Smooth muscle cell of the brain vasculature (primary cell): ENCODE measurements around the gene MAOB.

ENCODE experiments used
- DNase-seq: peaks from one replicate; pipeline ENCODE4 v3.0.0-alpha.2; 2012; ENCODE audit warnings: low read depth, low spot score

MAOB gene

DNA sequence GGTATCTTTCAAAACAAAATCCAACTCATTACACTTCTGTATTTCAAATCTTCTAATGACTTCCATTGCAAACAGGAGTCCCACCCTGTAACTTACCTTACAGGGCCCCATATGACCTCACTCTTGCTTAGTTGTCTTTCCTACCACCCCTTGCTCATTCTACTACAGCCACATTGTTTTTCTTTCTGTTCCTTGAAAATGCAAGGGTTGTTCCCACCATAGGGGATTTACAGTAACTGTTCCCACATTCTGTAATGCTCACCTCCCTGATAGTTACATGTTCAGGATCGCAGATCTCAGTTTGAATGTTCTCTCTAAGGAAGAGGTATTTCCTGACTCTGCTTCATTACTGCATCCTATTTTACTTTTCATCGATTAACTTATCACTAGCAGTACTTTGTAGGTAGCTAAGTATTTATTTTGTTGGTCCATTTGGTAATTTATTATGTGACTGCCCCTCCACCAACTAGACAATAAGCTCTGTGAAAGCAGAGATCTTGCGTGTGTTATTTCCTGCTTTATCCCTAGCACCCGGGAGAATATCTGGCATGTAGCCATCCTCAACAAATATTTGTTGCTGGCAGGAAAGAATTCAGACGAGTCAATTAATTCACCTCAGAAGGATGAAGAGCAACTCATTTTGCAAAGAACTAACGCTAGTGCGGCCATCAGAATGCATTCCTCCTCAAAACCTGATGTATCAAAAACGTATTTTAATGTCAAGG is 21.4 kb downstream of the MAOB start:
- no peak for DNase-seq

- DNase-seq: no peak
These were observed 28.9 kb downstream of the MAOB start for GRCh38 chrX:43853225-43853828.

DNA sequence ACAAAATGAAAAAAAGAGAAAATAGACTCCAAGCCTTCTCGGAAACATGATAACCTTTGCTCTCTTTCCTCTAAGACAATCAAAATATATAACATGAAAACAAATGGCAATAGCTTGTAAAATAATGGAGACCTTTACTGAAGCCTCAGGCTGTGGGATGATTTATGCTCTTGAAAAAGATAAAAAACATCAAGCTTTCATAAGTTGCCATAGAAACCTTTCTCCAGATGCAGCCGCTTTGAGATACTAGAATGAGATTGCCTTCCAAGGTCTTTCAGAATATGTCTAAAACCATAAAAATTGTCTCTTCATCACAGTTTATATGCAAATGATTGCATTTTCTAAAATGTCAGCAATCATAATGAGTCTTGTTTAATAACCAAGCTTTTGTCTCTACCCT is 31.6 kb downstream of the MAOB start:
- no peak for DNase-seq

DNA sequence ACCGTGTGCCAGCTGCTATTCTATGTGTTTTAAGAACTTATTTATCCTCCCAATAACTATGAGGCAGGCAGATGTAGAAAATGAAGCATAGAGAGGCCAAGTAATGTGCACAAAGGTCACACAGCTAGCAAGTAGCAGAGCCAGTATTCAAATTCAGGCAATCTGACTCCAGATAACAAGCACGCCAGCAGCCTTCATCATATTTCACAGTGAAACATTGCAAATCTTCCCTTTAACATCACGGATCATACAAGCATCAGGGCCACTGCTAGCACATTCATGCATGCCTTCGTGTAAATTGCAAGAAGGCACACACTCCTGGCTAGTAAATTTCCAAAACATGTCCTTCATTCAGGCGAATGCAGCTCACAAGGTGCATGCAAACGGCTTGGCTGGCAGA is 33.1 kb downstream of the MAOB start:
- no peak for DNase-seq

- DNase-seq: no peak
These were observed 34.9 kb downstream of the MAOB start for GRCh38 chrX:43847352-43847751.

- DNase-seq: no peak
These were observed 35.7 kb downstream of the MAOB start for GRCh38 chrX:43846558-43846957.

- no peak for DNase-seq
These were observed 36.5 kb downstream of the MAOB start for GRCh38 chrX:43845776-43846175.

DNA sequence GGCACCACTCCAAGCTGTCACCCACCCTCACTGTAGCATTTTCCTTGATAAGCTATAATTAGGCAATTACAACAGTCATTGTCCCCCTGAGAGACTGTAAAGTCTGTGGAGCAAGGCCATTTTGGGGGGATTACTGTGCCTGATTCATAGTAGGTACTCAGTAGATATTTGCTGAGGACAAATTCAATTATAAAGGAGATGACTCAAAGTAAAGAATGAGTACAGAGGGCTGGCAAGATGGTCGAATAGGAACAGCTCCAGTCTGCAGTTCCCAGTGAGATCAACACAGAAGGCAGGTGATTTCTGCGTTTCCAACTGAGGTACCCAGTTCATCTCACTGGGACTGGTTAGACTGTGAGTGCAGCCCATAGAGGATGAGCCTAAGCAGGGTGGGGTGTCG is 42.0 kb downstream of the MAOB start:
- no peak for DNase-seq

- peak; percentile 13 for DNase-seq
These were observed 45.6 kb downstream of the MAOB start for GRCh38 chrX:43836435-43837184.

DNA sequence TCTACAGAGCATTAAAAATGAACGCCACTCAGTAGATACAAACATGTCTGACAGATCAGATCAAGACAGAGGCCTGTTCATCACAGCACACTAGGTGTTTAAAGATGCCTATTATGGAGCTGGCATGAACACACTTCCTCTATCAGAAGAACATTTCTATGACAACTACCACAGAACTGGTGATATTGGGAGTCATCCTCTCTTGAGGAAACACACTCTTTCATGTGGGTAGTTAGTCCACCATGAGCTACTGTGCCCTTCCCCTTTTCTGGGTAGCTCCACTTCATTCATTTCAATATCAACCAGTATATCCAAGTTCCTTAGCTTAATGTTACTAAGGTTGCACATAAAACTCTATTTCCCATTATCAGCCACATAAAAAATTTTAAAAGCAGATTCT is 46.7 kb downstream of the MAOB start:
- DNase-seq: no peak

GRCh38 chrX:43827791-43828190 is 54.5 kb downstream of the MAOB start:
- no peak for DNase-seq

GRCh38 chrX:43822014-43822413 is 60.2 kb downstream of the MAOB start:
- no peak for DNase-seq

- no peak for DNase-seq
These were observed 64.8 kb downstream of the MAOB start for GRCh38 chrX:43817444-43817843.

GRCh38 chrX:43815209-43815608 is 67.0 kb downstream of the MAOB start:
- DNase-seq: no peak

DNA sequence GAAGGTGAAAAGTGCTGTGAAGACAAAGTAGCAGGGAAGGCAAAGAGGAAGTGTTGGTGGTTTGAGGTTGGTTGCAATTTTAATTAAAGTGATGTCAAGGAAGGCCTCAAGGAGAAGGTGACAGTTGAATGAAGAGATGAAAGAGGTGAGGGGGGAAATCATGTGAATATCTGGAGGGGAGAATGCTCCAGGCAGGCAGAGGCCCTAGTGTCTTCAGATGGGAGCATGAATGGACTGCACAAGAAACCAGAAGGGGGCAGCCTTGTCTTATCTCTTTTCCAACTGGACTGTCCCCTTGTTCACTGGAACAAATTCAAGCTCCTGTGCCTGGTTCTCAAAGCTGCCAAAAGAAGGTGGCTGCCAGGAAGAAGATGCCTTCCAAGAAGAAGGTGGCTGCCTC is 68.4 kb downstream of the MAOB start:
- DNase-seq: no peak

GRCh38 chrX:43813319-43813718 is 68.9 kb downstream of the MAOB start:
- no peak for DNase-seq

DNA sequence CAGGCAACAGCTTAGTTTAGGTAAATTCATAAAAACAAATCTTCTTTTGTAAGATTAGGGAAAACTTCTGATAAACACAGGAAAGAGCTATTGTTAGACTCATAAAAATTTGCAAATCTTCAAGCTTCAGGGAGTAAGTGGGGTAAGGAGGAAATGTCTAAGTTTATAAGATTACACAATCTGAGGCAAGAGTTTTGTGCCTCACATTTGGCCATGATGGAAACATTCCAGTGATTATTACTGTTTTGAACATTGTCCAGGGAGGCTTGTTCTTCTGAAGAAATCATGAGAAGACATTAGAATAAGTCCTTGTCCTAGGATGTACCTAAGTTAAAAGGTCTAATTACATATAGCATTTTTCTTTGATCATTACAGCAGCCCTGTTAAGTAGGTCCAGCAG is 72.8 kb downstream of the MAOB start:
- DNase-seq: no peak

- DNase-seq: no peak
These were observed 74.0 kb downstream of the MAOB start for GRCh38 chrX:43808231-43808630.

GRCh38 chrX:43805579-43805978 is 76.7 kb downstream of the MAOB start:
- no peak for DNase-seq

GRCh38 chrX:43804021-43804420 is 78.2 kb downstream of the MAOB start:
- no peak for DNase-seq

DNA sequence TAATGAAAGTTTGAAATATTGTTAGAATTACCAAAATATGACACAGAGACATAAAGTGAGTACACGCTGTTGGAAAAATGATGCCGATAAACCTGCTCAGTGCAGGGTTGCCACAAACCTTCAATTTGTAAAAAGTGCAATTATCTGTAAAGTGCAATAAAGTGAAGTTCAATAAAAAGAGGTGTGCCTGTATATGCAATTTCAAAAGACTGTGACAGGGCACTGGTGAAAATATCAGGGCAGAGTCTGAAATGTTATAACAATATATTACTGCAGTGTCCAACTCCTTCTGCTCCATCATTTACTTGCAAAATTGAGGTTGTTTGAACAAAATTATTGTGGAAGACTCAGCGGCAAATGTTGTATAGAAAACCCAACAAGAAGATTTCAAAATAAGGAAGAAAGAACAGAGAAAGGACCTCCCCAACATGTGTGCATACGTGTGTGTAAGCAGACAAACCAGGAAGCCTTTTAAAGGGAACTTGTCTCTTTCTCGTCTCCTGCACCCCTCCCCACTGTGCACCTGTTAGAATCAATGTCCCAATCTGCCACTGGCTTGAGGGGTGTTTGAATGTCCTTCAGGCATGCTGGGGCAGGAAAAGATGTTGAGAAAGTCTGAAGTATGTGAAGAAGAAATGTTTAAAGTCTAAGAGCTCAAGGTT is 96.2 kb downstream of the MAOB start:
- no peak for DNase-seq

- DNase-seq: no peak
These were observed 124.2 kb downstream of the MAOB start for GRCh38 chrX:43758044-43758443.
